WI38 (cell line): ENCODE results near the gene DDX53.

ENCODE experiments used
- H3K4me3 ChIP-seq: 2 replicates; pipeline ENCODE4 v1.5.1; 2011; ENCODE audit warnings: low read depth, mild to moderate bottlenecking, control low read depth, low read length
- CTCF ChIP-seq: IDR thresholded peaks from 2 replicates; pipeline ENCODE4 v1.5.1; 2012; ENCODE audit warnings: low read depth, mild to moderate bottlenecking, control low read depth, low read length

Gene DDX53

GRCh38 chrX:22969411-22969810, 30.3 kb upstream of the DDX53 start:
- no peak overlapping the region for H3K4me3 ChIP-seq
- TF ChIP-seq CTCF, result no peak

GRCh38 chrX:22970861-22971260, 28.9 kb upstream of the DDX53 start:
- no peak overlapping the region for H3K4me3 ChIP-seq

GRCh38 chrX:22974616-22975015, 25.1 kb upstream of the DDX53 start:
- no peak overlapping the region for H3K4me3 ChIP-seq
- no peak for TF ChIP-seq CTCF

More at GRCh38 chrX:22970861-22971260, 28.9 kb upstream of the DDX53 start:
- no peak for TF ChIP-seq CTCF

- H3K4me3 ChIP-seq, result no peak overlapping the region
- no peak for TF ChIP-seq CTCF
Measured at GRCh38 chrX:22975786-22976185, 24.0 kb upstream of the DDX53 start.

- TF ChIP-seq CTCF, result no peak
- H3K4me3 ChIP-seq, result no peak overlapping the region
Measured at GRCh38 chrX:22985958-22986357, 13.8 kb upstream of the DDX53 start.

- no peak overlapping the region for H3K4me3 ChIP-seq
- no peak for TF ChIP-seq CTCF
Measured at GRCh38 chrX:22987452-22987851, 12.3 kb upstream of the DDX53 start.

GRCh38 chrX:23003116-23003515, 3.4 kb downstream of the DDX53 start:
- TF ChIP-seq CTCF, result no peak
- no peak overlapping the region for H3K4me3 ChIP-seq
